ENCODE measurements around the gene SKIC2. TPM values are rescaled to one million over a fixed set of nuclear protein-coding genes. Genes with fewer than 3 reads are reported as not detected.
"Not testable (repeated sequence)": the region's sequence is repeated elsewhere in the genome, so short reads cannot be mapped to it uniquely, and the experiment has no call there.

The SKIC2 gene
- total and polyA plus RNA-seq, 2 donors (not counting 3 experiments of a cell fraction or from before 2014, with no cell fraction given): 52.8 to 76.7 TPM

DNA sequence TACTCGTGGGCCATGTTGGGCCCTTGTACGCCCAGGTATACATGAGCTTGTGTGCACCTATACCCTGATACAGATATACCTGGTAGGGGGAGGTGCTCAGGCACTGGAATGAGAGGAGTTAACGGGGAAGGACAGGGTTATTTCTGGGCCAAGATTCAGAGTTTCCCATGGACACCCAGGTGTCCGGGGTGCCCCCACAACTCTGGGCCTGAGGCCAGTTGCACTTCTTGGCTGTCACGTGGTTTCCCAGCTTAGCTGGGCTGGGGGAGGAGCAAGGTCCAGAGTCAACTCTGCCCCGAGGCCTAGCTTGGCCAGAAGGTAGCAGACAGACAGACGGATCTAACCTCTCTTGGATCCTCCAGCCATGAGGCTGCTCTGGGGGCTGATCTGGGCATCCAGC is 22.8 kb downstream of the SKIC2 start, which contains the start of gene C4A:
Gene C4A (plus strand): TSS at position 314 of the 400 bp plus-strand sequence. CDS start 51 bp downstream, at position 365.
- H3K9me3 ChIP-seq (replicated peaks; ENCODE audit: control insufficient read depth, insufficient read depth, low read length); H2AFZ ChIP-seq (ENCODE audit: low read depth, low read length); POLR2A ChIA-PET; H3K4me2 ChIP-seq (ENCODE audit: insufficient read depth, low read length); H3K27ac ChIP-seq (ENCODE audit: insufficient read depth, low read depth, low read length); H3K79me2 ChIP-seq (ENCODE audit: control insufficient read depth, insufficient read depth, low read length); dilution Hi-C loops (cut with MboI; ENCODE audit: extremely low pct_ligation_motif_present, low sequenced_read_pairs); DNase-seq (ENCODE audit: low read depth, low spot score); H3K4me1 ChIP-seq (ENCODE audit: control insufficient read depth, extremely low read depth, insufficient read depth, low read length); H3K27me3 ChIP-seq (ENCODE audit: control insufficient read depth in 2 of 2, insufficient read depth in 2 of 2, low read length in 2 of 2); H3K9ac ChIP-seq (replicated peaks; ENCODE audit: extremely low read depth, insufficient read depth, low read length); BruUV-seq (replicated peaks); H3K9me1 ChIP-seq (replicated peaks; ENCODE audit: control insufficient read depth, extremely low read depth, insufficient read depth, low read length); H3K4me3 ChIP-seq (replicated peaks in 1 of 3; ENCODE audit: insufficient read depth in 1 of 3, low read depth in 1 of 3, low read length in 3 of 3); H4K20me1 ChIP-seq (replicated peaks; ENCODE audit: control insufficient read depth, extremely low read depth, insufficient read depth, low read length); CTCF ChIA-PET; intact Hi-C loops (cut with micrococcal nuclease); FAIRE-seq: not testable (repeated sequence)
- H3K36me3 ChIP-seq (ENCODE audit: control insufficient read depth in 2 of 2, extremely low read depth in 1 of 2, insufficient read depth in 2 of 2, low read length in 2 of 2): peaks cover 0 to 10% of the 10 kb centered on the region in 2 experiments

- DNase-seq (ENCODE audit: low read depth, low spot score); dilution Hi-C loops (cut with MboI; ENCODE audit: extremely low pct_ligation_motif_present, low sequenced_read_pairs); H3K79me2 ChIP-seq (ENCODE audit: control insufficient read depth, insufficient read depth, low read length); H4K20me1 ChIP-seq (replicated peaks; ENCODE audit: control insufficient read depth, extremely low read depth, insufficient read depth, low read length); H3K4me2 ChIP-seq (ENCODE audit: insufficient read depth, low read length); POLR2A ChIA-PET; CTCF ChIA-PET; H3K27ac ChIP-seq (ENCODE audit: insufficient read depth, low read depth, low read length); H3K27me3 ChIP-seq (ENCODE audit: control insufficient read depth in 2 of 2, insufficient read depth in 2 of 2, low read length in 2 of 2); H3K4me3 ChIP-seq (replicated peaks in 1 of 3; ENCODE audit: insufficient read depth in 1 of 3, low read depth in 1 of 3, low read length in 3 of 3); H3K9me1 ChIP-seq (replicated peaks; ENCODE audit: control insufficient read depth, extremely low read depth, insufficient read depth, low read length); intact Hi-C loops (cut with micrococcal nuclease); H3K9ac ChIP-seq (replicated peaks; ENCODE audit: extremely low read depth, insufficient read depth, low read length); H3K36me3 ChIP-seq (ENCODE audit: control insufficient read depth in 2 of 2, extremely low read depth in 1 of 2, insufficient read depth in 2 of 2, low read length in 2 of 2); BruUV-seq (replicated peaks); H3K4me1 ChIP-seq (ENCODE audit: control insufficient read depth, extremely low read depth, insufficient read depth, low read length); H2AFZ ChIP-seq (ENCODE audit: low read depth, low read length); FAIRE-seq; H3K9me3 ChIP-seq (replicated peaks; ENCODE audit: control insufficient read depth, insufficient read depth, low read length): not testable (repeated sequence)
Measured at GRCh38 chr6:31989363-31989762, 30.4 kb downstream of the SKIC2 start.

- DNase-seq (ENCODE audit: low read depth, low spot score); H3K27me3 ChIP-seq (ENCODE audit: control insufficient read depth in 2 of 2, insufficient read depth in 2 of 2, low read length in 2 of 2); intact Hi-C loops (cut with micrococcal nuclease); dilution Hi-C loops (cut with MboI; ENCODE audit: extremely low pct_ligation_motif_present, low sequenced_read_pairs); H3K9me3 ChIP-seq (replicated peaks; ENCODE audit: control insufficient read depth, insufficient read depth, low read length); H3K4me3 ChIP-seq (replicated peaks in 1 of 3; ENCODE audit: insufficient read depth in 1 of 3, low read depth in 1 of 3, low read length in 3 of 3); H2AFZ ChIP-seq (ENCODE audit: low read depth, low read length); BruUV-seq (replicated peaks); CTCF ChIA-PET; H3K4me1 ChIP-seq (ENCODE audit: control insufficient read depth, extremely low read depth, insufficient read depth, low read length); H3K27ac ChIP-seq (ENCODE audit: insufficient read depth, low read depth, low read length); FAIRE-seq; H3K9ac ChIP-seq (replicated peaks; ENCODE audit: extremely low read depth, insufficient read depth, low read length); POLR2A ChIA-PET; H3K4me2 ChIP-seq (ENCODE audit: insufficient read depth, low read length); H3K79me2 ChIP-seq (ENCODE audit: control insufficient read depth, insufficient read depth, low read length); H3K36me3 ChIP-seq (ENCODE audit: control insufficient read depth in 2 of 2, extremely low read depth in 1 of 2, insufficient read depth in 2 of 2, low read length in 2 of 2); H3K9me1 ChIP-seq (replicated peaks; ENCODE audit: control insufficient read depth, extremely low read depth, insufficient read depth, low read length); H4K20me1 ChIP-seq (replicated peaks; ENCODE audit: control insufficient read depth, extremely low read depth, insufficient read depth, low read length): not testable (repeated sequence)
Measured at GRCh38 chr6:31994421-31994820, 35.4 kb downstream of the SKIC2 start.

DNA sequence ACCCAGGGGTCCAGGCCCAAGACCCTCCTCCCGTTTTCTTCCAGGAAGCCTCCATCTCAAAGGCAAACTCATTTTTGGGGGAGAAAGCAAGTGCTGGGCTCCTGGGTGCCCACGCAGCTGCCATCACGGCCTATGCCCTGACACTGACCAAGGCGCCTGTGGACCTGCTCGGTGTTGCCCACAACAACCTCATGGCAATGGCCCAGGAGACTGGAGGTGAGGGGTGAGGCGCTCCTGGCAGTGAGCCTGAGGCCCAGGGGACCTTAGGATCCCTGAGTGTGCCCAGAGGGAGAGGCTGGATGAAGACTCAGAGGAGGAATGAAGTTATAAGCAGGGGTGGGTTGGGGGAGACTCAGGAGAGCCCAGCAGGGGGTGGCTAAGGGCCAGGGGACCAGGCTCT is 37.4 kb downstream of the SKIC2 start:
- DNase-seq (ENCODE audit: low read depth, low spot score); BruUV-seq (replicated peaks); H3K9ac ChIP-seq (replicated peaks; ENCODE audit: extremely low read depth, insufficient read depth, low read length); H2AFZ ChIP-seq (ENCODE audit: low read depth, low read length); H3K79me2 ChIP-seq (ENCODE audit: control insufficient read depth, insufficient read depth, low read length); FAIRE-seq; CTCF ChIA-PET; H3K4me3 ChIP-seq (replicated peaks in 1 of 3; ENCODE audit: insufficient read depth in 1 of 3, low read depth in 1 of 3, low read length in 3 of 3); H3K27me3 ChIP-seq (ENCODE audit: control insufficient read depth in 2 of 2, insufficient read depth in 2 of 2, low read length in 2 of 2); intact Hi-C loops (cut with micrococcal nuclease); H3K9me3 ChIP-seq (replicated peaks; ENCODE audit: control insufficient read depth, insufficient read depth, low read length); dilution Hi-C loops (cut with MboI; ENCODE audit: extremely low pct_ligation_motif_present, low sequenced_read_pairs); H3K27ac ChIP-seq (ENCODE audit: insufficient read depth, low read depth, low read length); H3K36me3 ChIP-seq (ENCODE audit: control insufficient read depth in 2 of 2, extremely low read depth in 1 of 2, insufficient read depth in 2 of 2, low read length in 2 of 2); H4K20me1 ChIP-seq (replicated peaks; ENCODE audit: control insufficient read depth, extremely low read depth, insufficient read depth, low read length); POLR2A ChIA-PET; H3K9me1 ChIP-seq (replicated peaks; ENCODE audit: control insufficient read depth, extremely low read depth, insufficient read depth, low read length); H3K4me1 ChIP-seq (ENCODE audit: control insufficient read depth, extremely low read depth, insufficient read depth, low read length); H3K4me2 ChIP-seq (ENCODE audit: insufficient read depth, low read length): not testable (repeated sequence)
